GM21723 (cell line): ENCODE results near the gene SLC45A1.

Experiments
- ATAC-seq: cut with Tn5 transposase; IDR thresholded peaks from one replicate; pipeline ENCODE4 v1.9.1; 2021; ENCODE audit warnings: mild to moderate bottlenecking, moderate library complexity; ENCODE audit not compliant: unreplicated experiment

The SLC45A1 gene

GRCh38 chr1:8307628-8308027, 10.3 kb upstream of the SLC45A1 start:
- no peak for ATAC-seq

- ATAC-seq: no peak
Observed at GRCh38 chr1:8311068-8311718, 6.7 kb upstream of the SLC45A1 start.

DNA sequence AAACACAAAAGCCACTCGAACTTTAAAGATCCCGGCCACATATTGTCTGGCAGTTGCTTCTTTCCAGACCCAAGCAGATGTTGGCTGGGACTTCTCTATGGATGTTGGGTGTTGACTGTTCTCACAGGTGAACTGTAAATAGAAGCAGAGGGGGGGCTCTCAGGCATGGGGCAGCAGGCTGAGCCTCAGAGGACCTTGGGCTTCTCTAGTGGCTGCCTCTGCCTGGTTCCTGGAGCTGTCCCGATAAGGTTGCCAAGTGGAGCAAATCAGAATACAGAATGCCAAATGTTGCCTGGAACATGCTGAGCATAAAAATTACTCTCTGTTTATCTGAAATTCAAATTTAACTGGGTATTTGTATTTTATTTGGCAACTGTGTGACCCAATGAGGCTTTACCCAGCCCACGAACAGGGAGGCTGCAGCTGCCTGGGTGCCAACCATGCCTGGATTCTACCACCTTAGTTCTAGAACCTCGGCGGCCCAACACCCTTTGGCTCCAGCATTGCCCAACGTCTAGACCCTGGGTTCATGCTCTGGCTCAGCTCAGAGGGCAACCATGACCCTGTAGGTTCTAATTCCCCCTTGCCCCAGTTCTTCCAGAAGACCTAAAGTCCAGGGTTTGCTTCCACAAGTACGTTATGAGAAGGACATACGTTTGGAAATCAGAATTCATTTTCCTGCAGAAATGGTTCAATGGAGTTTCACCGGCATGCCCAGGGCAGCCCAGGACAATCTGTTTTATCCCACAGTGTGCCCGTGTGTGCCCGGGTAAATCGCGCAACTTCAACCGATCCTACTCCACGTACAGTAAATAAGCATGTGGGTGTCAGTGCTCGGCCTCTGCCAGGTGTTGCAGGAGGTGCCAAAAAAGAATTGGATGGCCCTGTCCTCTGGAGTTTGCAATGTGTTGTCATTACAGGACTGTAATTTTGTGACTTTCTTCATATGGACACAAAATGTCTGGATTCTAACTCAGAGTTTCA, 5.4 kb upstream of the SLC45A1 start:
- no peak for ATAC-seq

DNA sequence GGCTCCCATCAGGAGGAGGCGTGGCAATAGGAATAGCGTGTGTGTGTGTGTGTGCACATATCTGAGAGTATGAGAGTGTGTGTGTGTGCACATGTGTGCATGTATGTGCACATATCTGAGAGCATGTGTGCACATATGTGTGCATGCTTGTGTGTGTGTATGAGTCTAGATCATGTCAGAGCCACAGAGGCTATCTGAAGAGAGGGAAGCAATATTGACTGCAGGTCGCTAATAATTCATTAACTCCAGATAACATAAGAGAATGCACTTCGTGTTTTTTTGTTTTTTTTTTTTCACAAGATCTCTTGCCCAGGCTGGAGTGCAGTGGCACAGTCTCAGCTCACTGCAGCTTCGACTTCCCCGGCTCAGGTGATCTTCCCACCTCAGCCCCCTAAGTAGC, 4.7 kb upstream of the SLC45A1 start:
- no peak for ATAC-seq

GRCh38 chr1:8314346-8315280, 3.3 kb upstream of the SLC45A1 start:
- ATAC-seq: no peak

DNA sequence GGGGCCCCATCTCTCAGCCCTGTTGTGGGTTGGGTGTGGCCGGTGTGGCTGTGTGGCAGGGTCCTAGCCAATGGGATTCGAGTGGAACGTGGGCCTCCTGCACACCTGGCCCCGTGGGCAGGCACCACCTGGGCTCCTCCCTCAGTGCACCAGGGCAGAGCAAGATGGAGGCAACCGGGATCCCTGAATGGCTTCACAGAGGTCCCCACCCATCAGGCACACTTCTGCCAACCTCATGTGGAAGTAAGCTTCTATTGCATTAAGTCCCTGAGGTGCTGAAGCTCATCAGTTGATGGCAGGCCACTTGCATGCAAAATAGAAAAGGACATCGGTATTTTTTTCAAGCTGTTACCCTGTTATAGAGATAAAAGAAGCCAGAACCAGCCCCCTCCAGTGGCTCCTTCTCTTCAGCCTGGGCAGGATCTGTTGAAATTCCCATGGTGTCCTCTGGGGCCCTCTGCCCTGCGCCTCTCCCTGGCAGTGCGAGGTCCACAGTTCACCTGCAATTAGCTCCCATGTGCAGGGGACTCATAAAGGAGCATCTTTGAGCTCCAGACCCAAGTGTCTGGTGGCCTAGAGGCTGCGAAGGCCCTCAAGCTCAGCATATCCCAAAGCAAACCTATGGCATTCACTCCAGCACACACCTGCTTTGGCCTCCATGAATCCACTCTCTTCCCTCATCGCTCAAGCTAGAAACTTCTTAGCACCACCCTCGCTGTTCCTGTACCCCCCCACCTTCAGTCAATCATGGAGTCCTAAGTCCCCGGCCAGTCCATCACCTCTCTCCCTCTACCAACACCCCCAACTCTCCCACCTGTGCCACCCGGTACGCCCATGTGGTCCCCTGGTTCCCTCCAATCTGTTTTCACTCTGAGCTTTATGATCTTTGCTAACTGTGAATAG, 2.1 kb upstream of the SLC45A1 start:
- no peak for ATAC-seq

- ATAC-seq: no peak
Observed at GRCh38 chr1:8318436-8318835, 522 bp downstream of the SLC45A1 start.

- no peak for ATAC-seq
Observed at GRCh38 chr1:8321612-8322011, 3.7 kb downstream of the SLC45A1 start.

GRCh38 chr1:8323706-8324105, 5.8 kb downstream of the SLC45A1 start:
- ATAC-seq: no peak

GRCh38 chr1:8324176-8324810, 6.4 kb downstream of the SLC45A1 start:
- ATAC-seq: no peak

- ATAC-seq: no peak
Observed at GRCh38 chr1:8325771-8326170, 7.9 kb downstream of the SLC45A1 start.

GRCh38 chr1:8326265-8326664, 8.4 kb downstream of the SLC45A1 start:
- no peak for ATAC-seq

GRCh38 chr1:8328271-8328670, 10.4 kb downstream of the SLC45A1 start:
- no peak for ATAC-seq

DNA sequence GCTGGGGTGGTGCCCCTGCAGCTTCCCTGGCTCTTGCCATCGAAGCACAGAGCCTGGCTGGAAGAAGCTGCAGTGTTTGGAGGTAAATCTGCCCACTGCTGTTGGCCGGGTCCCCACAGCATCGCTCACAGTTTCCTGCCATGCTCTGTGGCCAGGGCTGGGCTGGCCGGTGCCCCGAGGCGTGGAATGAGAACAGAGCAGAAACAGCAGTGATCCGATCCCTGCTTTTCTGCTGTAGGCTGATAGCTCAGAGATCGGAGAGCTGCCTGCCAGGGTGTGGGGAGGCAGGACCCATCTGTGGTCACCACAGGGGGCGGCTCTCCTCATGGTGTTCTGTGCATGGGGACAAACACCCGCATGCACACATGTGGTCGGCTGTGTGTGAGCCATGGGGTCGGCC, 11.5 kb downstream of the SLC45A1 start:
- no peak for ATAC-seq

DNA sequence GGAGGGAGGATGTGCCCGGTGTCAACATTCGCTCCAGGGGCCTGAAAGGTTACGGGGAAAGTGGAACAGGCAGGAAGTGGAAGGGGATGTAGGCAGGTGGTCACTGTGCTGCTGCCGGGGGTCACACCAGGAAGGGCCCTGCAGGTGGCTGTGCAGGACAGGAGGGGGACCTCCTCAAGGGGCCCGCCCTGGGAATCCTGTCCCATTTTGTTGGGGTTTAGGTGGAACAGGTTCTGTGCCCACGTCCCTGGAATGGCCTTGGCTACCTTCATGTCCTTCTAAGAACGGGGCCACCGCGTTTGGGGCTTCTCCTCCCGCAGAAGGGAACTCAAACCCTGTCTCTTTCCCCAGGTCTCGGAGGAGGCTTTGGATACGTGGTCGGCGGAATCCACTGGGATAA, 11.9 kb downstream of the SLC45A1 start:
- ATAC-seq: no peak

- no peak for ATAC-seq
Observed at GRCh38 chr1:8330271-8331125, 12.6 kb downstream of the SLC45A1 start.

GRCh38 chr1:8332806-8333205, 14.9 kb downstream of the SLC45A1 start:
- no peak for ATAC-seq

DNA sequence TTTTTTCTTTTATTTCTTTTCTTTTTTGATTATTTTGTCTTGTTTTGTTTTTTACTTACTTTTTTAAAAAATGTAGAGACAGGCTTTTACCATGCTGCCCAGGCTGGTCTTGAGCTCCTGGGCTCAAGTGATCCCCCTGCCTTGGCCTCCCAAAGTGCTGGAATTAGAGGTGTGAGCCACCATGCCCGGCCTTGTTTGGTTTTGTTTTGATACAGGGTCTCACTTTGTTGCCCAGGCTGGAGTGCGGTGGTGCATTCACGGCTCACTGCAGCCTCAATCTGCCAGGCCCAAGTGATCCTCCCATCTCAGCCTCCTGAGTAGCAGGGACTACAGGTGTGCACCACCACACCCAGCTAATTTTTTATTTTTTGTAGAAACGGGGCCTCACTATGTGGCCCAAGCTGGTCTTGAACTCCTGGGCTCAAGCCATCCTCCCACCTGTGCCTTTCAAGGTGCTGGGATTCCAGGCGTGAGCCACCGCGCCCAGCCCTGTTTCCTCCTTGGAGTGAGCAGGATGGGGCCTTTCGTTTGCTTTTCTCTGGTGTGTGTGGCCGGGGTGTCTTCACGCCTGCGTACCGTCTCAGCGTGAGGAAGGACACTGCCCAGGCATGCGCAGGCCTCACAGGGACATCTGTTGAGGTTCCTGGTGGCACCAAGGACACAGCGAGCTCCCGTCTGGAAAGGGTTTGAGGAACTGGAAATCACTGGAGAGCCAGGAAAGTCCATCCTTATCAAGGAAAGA, 15.5 kb downstream of the SLC45A1 start:
- ATAC-seq: no peak
